Gastroesophageal sphincter (tissue), 4 donors: ENCODE results near the gene DNAH17. TPM values are rescaled to one million over a fixed set of nuclear protein-coding genes. Genes with fewer than 3 reads are reported as not detected.

ENCODE experiments used
- ATAC-seq: fragments of 150-250 bp; one replicate; pipeline ENCODE4 v1.9.1; 2016; ENCODE audit warnings: mild to moderate bottlenecking, moderate library complexity
- H3K27ac ChIP-seq, 4 donors: fragments of 200-600 bp; sonication (generic) in 3 of 4; 1 replicate in 3 of 4; 2 replicates in 1 of 4; pipeline ENCODE4 v1.5.1; 2016 to 2019
- H3K27me3 ChIP-seq: fragments of 200-600 bp; sonication (generic); one replicate; pipeline ENCODE4 v1.5.1; 2019
- H3K36me3 ChIP-seq, 2 donors: fragments of 200-600 bp; sonication (generic); one replicate each; pipeline ENCODE4 v1.5.1; 2019; ENCODE audit warnings: control low read depth in 1 of 2
- H3K4me1 ChIP-seq, 3 donors: fragments of 200-600 bp; sonication (generic); 1 replicate in 2 of 3; 2 replicates in 1 of 3; pipeline ENCODE4 v1.5.1; 2016 to 2019; ENCODE audit warnings: control low read depth in 2 of 3
- H3K4me3 ChIP-seq, 2 donors: fragments of 200-600 bp; sonication (generic); one replicate each; pipeline ENCODE4 v1.5.1; 2019; ENCODE audit warnings: mild to moderate bottlenecking in 1 of 2, moderate library complexity in 1 of 2
- H3K9me3 ChIP-seq, 3 donors: fragments of 200-600 bp; sonication (generic); one replicate each; pipeline ENCODE4 v1.5.1; 2017 to 2019; ENCODE audit warnings: control low read depth in 2 of 3
- CTCF ChIP-seq, 4 experiments: fragments of 200-600 bp in 2 of 4; fragments of 450-650 bp in 2 of 4; sonication (generic) in 1 of 4; IDR thresholded peaks; one replicate each; pipeline ENCODE4 v1.5.1; 2017 to 2019; ENCODE audit warnings: antibody characterized with exemption in 4 of 4, mild to moderate bottlenecking in 2 of 4, moderate library complexity in 2 of 4
- EP300 ChIP-seq: sonication (generic); formaldehyde crosslinking; IDR thresholded peaks from one replicate; pipeline ENCODE4 v1.6.1; 2017; ENCODE audit warnings: antibody characterized with exemption, mild to moderate bottlenecking
- POLR2A ChIP-seq, 2 donors: fragments of 450-650 bp; IDR thresholded peaks; one replicate each; pipeline ENCODE4 v1.6.1; 2017; ENCODE audit warnings: antibody characterized with exemption in 2 of 2, mild to moderate bottlenecking in 2 of 2, moderate library complexity in 1 of 2
- POLR2AphosphoS5 ChIP-seq: sonication (generic); formaldehyde crosslinking; IDR thresholded peaks from one replicate; pipeline ENCODE4 v1.6.1; 2017; ENCODE audit warnings: antibody characterized with exemption
- WGBS, 2 donors: methylation state at CpG; one replicate each; pipeline ENCODE4 v1.1.5; 2018; ENCODE audit warnings: low coverage in 1 of 2; 5-methylcytosine and 5-hydroxymethylcytosine counted together
- total RNA-seq, 4 donors: library from RNA; depleted of rRNA; stranded (reverse); fragments of >200 nt; gene quantifications; one replicate each; pipeline ENCODE4 v1.1.0, GENCODE V29; 2016

The DNAH17 gene
- total RNA-seq, 4 donors from 2014 or later = 0.15 TPM; not detected in 3

GRCh38 chr17:78472035-78472905 lies 104.9 kb downstream of the DNAH17 start:
- no peak for TF ChIP-seq POLR2AphosphoS5
- TF ChIP-seq POLR2A (IDR thresholded peaks at IDR 0.05) = no peak
- no peak for TF ChIP-seq CTCF (IDR thresholded peaks at IDR 0.05)
- WGBS, 2 donors = 56 to 96% methylated on average over 7 to 16 of the region's 29 CpGs
- no peak overlapping the region for H3K27ac ChIP-seq
- peaks cover 8% of the 10 kb centered on the region for H3K27me3 ChIP-seq
- ATAC-seq = no peak
- H3K9me3 ChIP-seq = no peaks in the 10 kb centered on the region
- H3K4me1 ChIP-seq = no peaks in the 10 kb centered on the region
- H3K36me3 ChIP-seq = no peaks in the 10 kb centered on the region
- no peak overlapping the region for H3K4me3 ChIP-seq

- TF ChIP-seq POLR2A (IDR thresholded peaks at IDR 0.05) = no peak
- no peak for TF ChIP-seq CTCF (IDR thresholded peaks at IDR 0.05)
- TF ChIP-seq POLR2AphosphoS5 = no peak
- no peak for TF ChIP-seq EP300
- no peak for ATAC-seq
- WGBS, 2 donors = 97% methylated on average over 6 to 10 of the region's 12 CpGs
- Histone ChIP-seq H3K4me3 (no peak overlapping the region), H3K36me3 (no peaks in the 10 kb centered on the region), H3K9me3 (no peaks in the 10 kb centered on the region), H3K27ac (no peak overlapping the region), H3K27me3 (peaks cover 8% of the 10 kb centered on the region), H3K4me1 (no peaks in the 10 kb centered on the region)
Measured at GRCh38 chr17:78471635-78472034, 105.6 kb downstream of the DNAH17 start.

DNA sequence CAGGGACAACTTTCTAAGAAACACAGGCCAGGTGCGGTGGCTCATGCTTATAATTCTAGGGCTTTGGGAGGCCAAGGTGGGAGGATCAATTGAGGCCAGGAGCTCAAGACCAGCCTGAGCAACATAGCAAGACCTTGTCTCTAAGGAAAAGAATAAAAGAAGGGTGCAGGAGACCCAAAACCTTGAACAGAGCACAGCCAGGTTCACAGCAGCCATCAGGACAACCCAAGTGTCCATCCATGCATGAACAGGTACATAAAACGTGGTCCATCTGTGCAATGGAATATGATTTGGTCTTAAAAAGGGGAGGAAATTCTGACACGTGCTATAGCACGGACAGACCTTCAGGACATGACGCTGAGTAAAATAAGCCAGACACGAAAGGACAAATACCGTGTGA lies 107.8 kb downstream of the DNAH17 start:
- no peak for TF ChIP-seq EP300
- TF ChIP-seq POLR2AphosphoS5 = no peak
- no peak for TF ChIP-seq CTCF (IDR thresholded peaks at IDR 0.05)
- TF ChIP-seq POLR2A (IDR thresholded peaks at IDR 0.05) = no peak

DNA sequence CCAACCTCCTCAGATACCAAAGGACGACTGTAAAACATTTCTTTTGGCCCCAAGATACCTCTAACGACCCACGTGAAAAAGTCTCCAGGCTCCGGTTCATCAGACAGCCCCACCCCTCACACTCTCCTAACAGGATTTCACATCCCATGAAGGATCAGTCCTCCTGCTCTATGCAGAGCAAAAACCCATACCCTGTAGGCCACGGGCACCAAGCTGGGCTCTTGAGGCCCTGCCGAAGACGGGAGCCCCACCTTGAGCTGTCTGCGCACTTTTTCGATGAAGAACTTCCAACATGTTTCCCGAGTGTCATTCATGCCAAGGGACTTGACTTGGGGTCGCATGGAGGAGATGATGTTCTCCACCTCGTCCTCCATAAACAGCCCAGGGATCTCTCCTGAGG lies 108.8 kb downstream of the DNAH17 start:
- no peak for ATAC-seq
- no peak for TF ChIP-seq POLR2A (IDR thresholded peaks at IDR 0.05)
- no peak for TF ChIP-seq EP300
- no peak for TF ChIP-seq CTCF (IDR thresholded peaks at IDR 0.05)
- TF ChIP-seq POLR2AphosphoS5 = no peak
- Histone ChIP-seq H3K27me3 (peaks cover 8% of the 10 kb centered on the region), H3K27ac (no peak overlapping the region), H3K36me3 (no peaks in the 10 kb centered on the region), H3K9me3 (no peaks in the 10 kb centered on the region), H3K4me1 (no peaks in the 10 kb centered on the region), H3K4me3 (no peak overlapping the region)
- WGBS, 2 donors = 82 to 91% methylated on average over 8 to 10 of the region's 12 CpGs

More for the DNA sequence above, 107.8 kb downstream of the DNAH17 start:
- no peak overlapping the region for H3K4me3 ChIP-seq
- H3K4me1 ChIP-seq = no peaks in the 10 kb centered on the region
- H3K27me3 ChIP-seq = peaks cover 8% of the 10 kb centered on the region
- no peak overlapping the region for H3K27ac ChIP-seq
- no peaks in the 10 kb centered on the region for H3K36me3 ChIP-seq
- H3K9me3 ChIP-seq = no peaks in the 10 kb centered on the region
- no peak for ATAC-seq
- 88 to 98% methylated on average over 6 of the region's 7 CpGs for WGBS, 2 donors
